Gastrocnemius medialis (tissue), 4 donors: Measurements from ENCODE around the gene RNU5B-1. TPM values are rescaled to one million over a fixed set of nuclear protein-coding genes. Genes with fewer than 3 reads are reported as not detected.

Experiments
- ATAC-seq, 2 donors: fragments of 150-250 bp; one replicate each; pipeline ENCODE4 v1.9.1; 2016
- DNase-seq, 2 donors: peaks; one replicate each; pipeline ENCODE4 v3.0.0-alpha.2; 2019
- H3K27ac ChIP-seq, 4 donors: fragments of 200-600 bp; sonication (generic); 1 replicate in 1 of 4; 2 replicates in 3 of 4; pipeline ENCODE4 v1.5.1; 2016 to 2018; ENCODE audit warnings: mild to moderate bottlenecking in 2 of 4, moderate library complexity in 1 of 4
- H3K27me3 ChIP-seq, 3 donors: fragments of 200-600 bp; sonication (generic) in 2 of 3; 1 replicate in 1 of 3; 2 replicates in 2 of 3; pipeline versions ENCODE4 v1.5.1 to v1.6.0; 2016 to 2019; ENCODE audit warnings: mild to moderate bottlenecking in 1 of 3, moderate library complexity in 1 of 3
- H3K36me3 ChIP-seq, 2 donors: fragments of 200-600 bp; sonication (generic) in 1 of 2; one replicate each; pipeline ENCODE4 v1.5.1; 2017 to 2018
- H3K4me1 ChIP-seq, 2 donors: fragments of 200-600 bp; sonication (generic) in 1 of 2; one replicate each; pipeline ENCODE4 v1.5.1; 2016 to 2017; ENCODE audit warnings: mild to moderate bottlenecking in 2 of 2
- H3K4me3 ChIP-seq, 4 donors: fragments of 200-600 bp; sonication (generic) in 3 of 4; 1 replicate in 1 of 4; 2 replicates in 3 of 4; pipeline ENCODE4 v1.5.1; 2016 to 2019; ENCODE audit warnings: mild to moderate bottlenecking in 2 of 4
- H3K9me3 ChIP-seq, 3 donors: fragments of 200-600 bp; sonication (generic) in 2 of 3; 1 replicate in 1 of 3; 2 replicates in 2 of 3; pipeline ENCODE4 v1.5.1; 2016 to 2019
- CTCF ChIP-seq, 5 experiments: fragments of 450-650 bp in 3 of 5; fragments of 200-600 bp in 2 of 5; sonication (generic) in 2 of 5; IDR thresholded peaks in 4 of 5; conservative IDR thresholded peaks in 1 of 5; 1 replicate in 4 of 5; 2 replicates in 1 of 5; pipeline ENCODE4 v1.5.1; 2016 to 2019; ENCODE audit warnings: antibody characterized with exemption in 5 of 5, mild to moderate bottlenecking in 3 of 5, moderate library complexity in 3 of 5
- POLR2A ChIP-seq, 2 donors: fragments of 450-650 bp; IDR thresholded peaks; one replicate each; pipeline ENCODE4 v1.6.1; 2017; ENCODE audit warnings: antibody characterized with exemption in 2 of 2, mild to moderate bottlenecking in 2 of 2, moderate library complexity in 2 of 2
- in situ Hi-C, 4 donors: fragments of 200-750 bp; cut with MboI; loops; one replicate each; pipeline versions ENCODE4 v1.15.0 to v1.8.0; 2017; ENCODE audit warnings: low sequenced_read_pairs in 4 of 4
- intact Hi-C: fragments of 100-400 bp; cut with DNase I; formaldehyde crosslinking; loops from one replicate; pipeline ENCODE4 v1.15.1; 2023; ENCODE audit warnings: low total_unique reads
- total RNA-seq, 4 donors: library from RNA; depleted of rRNA; stranded (reverse); fragments of >200 nt; gene quantifications; one replicate each; pipeline versions ENCODE4 v1.1.0 to v1.2.3, GENCODE V29; 2016

Gene RNU5B-1
- total RNA-seq, 4 donors from 2014 or later = not detected

GRCh38 chr15:65334586-65335231 is 30.2 kb downstream of the RNU5B-1 start:
- in situ Hi-C loops = loop anchor here in 1 of 4 donors (5.0 kb wide), 1 partner anchor 38 kb away; no protein-coding TSS in a partner anchor
- no peaks in the 10 kb centered on the region for H3K4me1 ChIP-seq
- intact Hi-C loops = no loop called here
- H3K9me3 ChIP-seq = no peaks in the 10 kb centered on the region
- no peak for DNase-seq
- no peak overlapping the region for H3K4me3 ChIP-seq
- no peaks in the 10 kb centered on the region for H3K36me3 ChIP-seq
- H3K27ac ChIP-seq = no peak overlapping the region
- H3K27me3 ChIP-seq = no peaks in the 10 kb centered on the region
- no peak for TF ChIP-seq POLR2A (IDR thresholded peaks at IDR 0.05)
- no peak for TF ChIP-seq CTCF (IDR thresholded peaks at IDR 0.05 in 4 of 5, conservative IDR thresholded peaks at IDR 0.05 in 1 of 5)
- ATAC-seq = no peak

- in situ Hi-C loops (loop anchor here in 1 of 4 donors (5.0 kb wide), 1 partner anchor 37 kb away; no protein-coding TSS in a partner anchor), intact Hi-C loops (no loop called here)
- Histone ChIP-seq H3K9me3 (no peaks in the 10 kb centered on the region), H3K4me3 (no peak overlapping the region), H3K36me3 (no peaks in the 10 kb centered on the region), H3K27ac (no peak overlapping the region), H3K27me3 (no peaks in the 10 kb centered on the region), H3K4me1 (no peaks in the 10 kb centered on the region)
- ATAC-seq = no peak
- no peak for TF ChIP-seq CTCF (IDR thresholded peaks at IDR 0.05 in 4 of 5, conservative IDR thresholded peaks at IDR 0.05 in 1 of 5)
- no peak for TF ChIP-seq POLR2A (IDR thresholded peaks at IDR 0.05)
- no peak for DNase-seq
Observed at GRCh38 chr15:65335278-65336055, 31.0 kb downstream of the RNU5B-1 start.

GRCh38 chr15:65336493-65337435 is 32.3 kb downstream of the RNU5B-1 start:
- no peak overlapping the region for H3K27ac ChIP-seq

More at GRCh38 chr15:65336493-65337435, 32.3 kb downstream of the RNU5B-1 start:
- Histone ChIP-seq H3K4me3 (no peak overlapping the region), H3K36me3 (no peaks in the 10 kb centered on the region), H3K9me3 (no peaks in the 10 kb centered on the region), H3K4me1 (no peaks in the 10 kb centered on the region), H3K27me3 (no peaks in the 10 kb centered on the region)
- no peak for TF ChIP-seq POLR2A (IDR thresholded peaks at IDR 0.05)
- TF ChIP-seq CTCF (IDR thresholded peaks at IDR 0.05 in 4 of 5, conservative IDR thresholded peaks at IDR 0.05 in 1 of 5) = no peak
- DNase-seq (no peak), ATAC-seq (no peak)
- intact Hi-C loops (no loop called here), in situ Hi-C loops (loop anchor here in 1 of 4 donors (5.0 kb wide), 1 partner anchor 36 kb away; no protein-coding TSS in a partner anchor)
